GM19351 (cell line): Measurements from ENCODE around the gene C13orf42.

Experiments used
- ATAC-seq: cut with Tn5 transposase; IDR thresholded peaks from one replicate; pipeline ENCODE4 v1.9.1; 2021; ENCODE audit warnings: mild to moderate bottlenecking, moderate library complexity; ENCODE audit not compliant: unreplicated experiment

C13orf42 gene

GRCh38 chr13:51035978-51036377, 75.1 kb downstream of the C13orf42 start:
- ATAC-seq: no peak

- ATAC-seq: no peak
These were observed 75.6 kb downstream of the C13orf42 start for GRCh38 chr13:51035469-51035868.

GRCh38 chr13:51034906-51035305, 76.2 kb downstream of the C13orf42 start:
- no peak for ATAC-seq

- ATAC-seq: no peak
These were observed 77.5 kb downstream of the C13orf42 start for GRCh38 chr13:51033421-51034185.

GRCh38 chr13:51032831-51033230, 78.2 kb downstream of the C13orf42 start:
- ATAC-seq: no peak
